Stomach smooth muscle (tissue), 2 donors: ENCODE measurements around the gene GOLM1.

Experiments used
- H3K27ac ChIP-seq: one replicate; pipeline ENCODE4 v1.7.0; 2013; ENCODE audit warnings: mild to moderate bottlenecking, low read length, inconsistent platforms
- H3K27me3 ChIP-seq, 2 donors: one replicate each; pipeline ENCODE4 v1.7.0; 2013; ENCODE audit warnings: low read length in 2 of 2; ENCODE audit not compliant: insufficient read depth in 2 of 2, control insufficient read depth in 1 of 2
- H3K36me3 ChIP-seq, 2 donors: one replicate each; pipeline ENCODE4 v1.7.0; 2013; ENCODE audit warnings: low read length in 2 of 2; ENCODE audit not compliant: control insufficient read depth in 2 of 2, insufficient read depth in 2 of 2
- H3K4me1 ChIP-seq: one replicate; pipeline ENCODE4 v1.7.0; 2013; ENCODE audit warnings: low read length; ENCODE audit not compliant: control insufficient read depth, insufficient read depth
- H3K4me3 ChIP-seq, 2 donors: one replicate each; pipeline ENCODE4 v1.7.0; 2013; ENCODE audit warnings: low read length in 2 of 2
- H3K9ac ChIP-seq, 2 donors: one replicate each; pipeline ENCODE4 v1.7.0; 2013; ENCODE audit warnings: low read length in 2 of 2, mild to moderate bottlenecking in 1 of 2
- H3K9me3 ChIP-seq, 2 donors: one replicate each; pipeline ENCODE4 v1.7.0; 2013; ENCODE audit warnings: low read length in 2 of 2; ENCODE audit not compliant: control insufficient read depth in 2 of 2
- donor health status: healthy.
- donor health status: Pancreatic carcinoma.

The GOLM1 gene

GRCh38 chr9:85981369-85981768, 118.0 kb downstream of the GOLM1 start:
- Histone ChIP-seq H3K4me3 (no peak overlapping the region), H3K36me3 (peaks cover 14 to 17% of the 10 kb centered on the region in 2 donors), H3K27me3 (no peaks in the 10 kb centered on the region), H3K4me1 (no peaks in the 10 kb centered on the region), H3K27ac (no peak overlapping the region), H3K9ac (no peak overlapping the region), H3K9me3 (no peaks in the 10 kb centered on the region)

- Histone ChIP-seq H3K9ac (no peak overlapping the region), H3K27me3 (no peaks in the 10 kb centered on the region), H3K36me3 (peaks cover 12 to 14% of the 10 kb centered on the region in 2 donors), H3K27ac (no peak overlapping the region), H3K9me3 (no peaks in the 10 kb centered on the region), H3K4me3 (no peak overlapping the region), H3K4me1 (no peaks in the 10 kb centered on the region)
These were observed 120.9 kb downstream of the GOLM1 start for GRCh38 chr9:85978496-85978895.
